GM13976 (cell line): ENCODE measurements around the gene C1orf141.

Experiments used
- DNase-seq: peaks from one replicate; pipeline ENCODE4 v3.0.0; 2012; ENCODE audit warnings: low spot score
- in situ Hi-C: fragments of 300-500 bp; cut with MboI; formaldehyde crosslinking; loops from one replicate; pipeline ENCODE4 v1.12.0; 2022; ENCODE audit warnings: low sequenced_read_pairs, mixed read lengths, inconsistent platforms; ENCODE audit not compliant: unreplicated experiment
- TF ChIP-seq, protein P1 (sequence below): IDR thresholded peaks from 2 replicates; pipeline ENCODE4 v1.5.1; 2012; ENCODE audit warnings: borderline replicate concordance, mild to moderate bottlenecking; ENCODE audit not compliant: insufficient read depth; ENCODE audit errors: extremely low read depth, missing control alignments, control extremely low read depth

C1orf141 gene

DNA sequence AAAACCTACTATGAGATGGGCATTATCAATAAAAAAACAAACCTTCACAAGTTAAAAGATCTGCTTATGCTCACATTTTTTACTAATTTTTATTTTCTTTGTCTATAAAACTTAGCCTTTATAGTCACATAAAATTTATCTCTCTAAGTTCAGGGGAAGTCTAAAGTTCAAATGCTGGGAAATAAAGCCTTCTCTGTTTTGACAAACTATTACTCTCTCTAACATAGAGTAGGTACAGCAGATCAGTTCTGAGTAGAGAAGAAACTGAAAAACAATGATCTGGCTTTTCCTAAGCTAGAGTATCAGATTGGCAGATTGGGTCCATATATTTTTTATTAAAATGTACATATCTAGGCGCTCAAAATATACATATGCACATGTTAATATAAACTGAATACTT is 31.2 kb downstream of the C1orf141 start:
- TF ChIP-seq, protein P1, sequence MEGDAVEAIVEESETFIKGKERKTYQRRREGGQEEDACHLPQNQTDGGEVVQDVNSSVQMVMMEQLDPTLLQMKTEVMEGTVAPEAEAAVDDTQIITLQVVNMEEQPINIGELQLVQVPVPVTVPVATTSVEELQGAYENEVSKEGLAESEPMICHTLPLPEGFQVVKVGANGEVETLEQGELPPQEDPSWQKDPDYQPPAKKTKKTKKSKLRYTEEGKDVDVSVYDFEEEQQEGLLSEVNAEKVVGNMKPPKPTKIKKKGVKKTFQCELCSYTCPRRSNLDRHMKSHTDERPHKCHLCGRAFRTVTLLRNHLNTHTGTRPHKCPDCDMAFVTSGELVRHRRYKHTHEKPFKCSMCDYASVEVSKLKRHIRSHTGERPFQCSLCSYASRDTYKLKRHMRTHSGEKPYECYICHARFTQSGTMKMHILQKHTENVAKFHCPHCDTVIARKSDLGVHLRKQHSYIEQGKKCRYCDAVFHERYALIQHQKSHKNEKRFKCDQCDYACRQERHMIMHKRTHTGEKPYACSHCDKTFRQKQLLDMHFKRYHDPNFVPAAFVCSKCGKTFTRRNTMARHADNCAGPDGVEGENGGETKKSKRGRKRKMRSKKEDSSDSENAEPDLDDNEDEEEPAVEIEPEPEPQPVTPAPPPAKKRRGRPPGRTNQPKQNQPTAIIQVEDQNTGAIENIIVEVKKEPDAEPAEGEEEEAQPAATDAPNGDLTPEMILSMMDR = no peak
- in situ Hi-C loops = no loop called here
- no peak for DNase-seq

DNA sequence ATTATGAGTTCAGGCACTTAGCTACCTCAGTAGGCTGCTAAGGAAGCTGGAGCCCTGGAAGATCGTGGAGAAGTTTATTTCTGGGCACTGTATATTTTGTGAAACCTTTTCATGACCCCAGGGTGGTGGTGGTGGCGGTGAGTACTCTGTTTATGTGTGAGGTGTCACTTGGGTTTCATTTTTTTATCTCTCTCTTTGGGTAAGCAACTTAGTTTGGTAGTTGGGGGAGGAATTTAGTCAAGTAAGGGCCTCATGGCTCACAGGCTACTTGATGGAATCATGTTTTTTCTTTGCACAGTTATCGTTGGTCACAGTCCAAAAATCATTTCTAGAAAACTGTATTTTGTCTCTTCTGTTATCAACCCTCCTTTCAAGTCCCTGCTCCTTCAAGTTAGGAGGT is 33.9 kb downstream of the C1orf141 start:
- in situ Hi-C loops = no loop called here
- DNase-seq = no peak
- TF ChIP-seq, protein P1 = no peak

DNA sequence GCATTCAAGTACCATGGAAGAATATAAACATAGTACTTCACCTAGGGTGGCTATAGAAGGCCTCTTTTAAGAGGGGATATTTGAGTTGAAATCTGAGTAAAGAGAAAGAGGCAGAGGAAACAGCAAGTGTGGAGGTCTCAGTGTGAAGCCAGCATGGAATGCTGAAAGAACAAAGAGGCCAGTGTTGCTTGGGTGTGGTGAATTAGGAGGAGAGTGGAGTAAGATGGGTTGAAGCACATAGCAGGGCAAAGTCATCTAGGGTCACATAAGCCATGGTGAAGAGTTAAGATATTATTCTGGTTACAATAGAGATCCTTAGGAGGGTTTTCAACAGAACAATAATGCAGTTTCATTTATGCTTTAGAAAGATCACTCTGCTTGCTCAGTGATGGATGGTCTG is 37.5 kb downstream of the C1orf141 start:
- in situ Hi-C loops = no loop called here
- DNase-seq = no peak
- TF ChIP-seq, protein P1 = no peak

DNA sequence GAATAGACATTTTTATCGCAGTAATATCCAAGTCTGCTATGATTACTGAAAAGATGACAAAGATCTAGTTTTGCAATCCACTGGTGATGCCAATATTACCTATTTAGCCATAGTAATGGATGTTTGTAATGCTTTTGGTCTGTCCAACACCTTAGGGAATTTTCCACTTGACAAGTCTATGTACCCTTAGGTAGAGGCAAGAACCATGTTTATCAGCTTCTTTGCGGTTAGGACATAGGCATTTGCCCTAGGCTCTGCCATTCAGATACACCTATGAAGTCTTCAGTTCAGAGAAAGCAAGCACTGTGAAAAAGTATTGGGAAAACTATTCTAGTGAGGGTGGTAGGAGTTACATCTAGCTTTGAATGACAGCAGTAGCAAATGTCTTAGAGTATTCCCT is 40.6 kb downstream of the C1orf141 start:
- DNase-seq = no peak
- TF ChIP-seq, protein P1 = no peak
- in situ Hi-C loops = no loop called here

GRCh38 chr1:67089685-67090208 is 45.0 kb downstream of the C1orf141 start:
- TF ChIP-seq, protein P1 = no peak
- no peak for DNase-seq
- in situ Hi-C loops = no loop called here

GRCh38 chr1:67088440-67088839 is 46.3 kb downstream of the C1orf141 start:
- TF ChIP-seq, protein P1 = no peak
- in situ Hi-C loops = no loop called here

GRCh38 chr1:67085326-67085725 is 49.4 kb downstream of the C1orf141 start:
- in situ Hi-C loops = no loop called here
- TF ChIP-seq, protein P1 = no peak
- no peak for DNase-seq

More at GRCh38 chr1:67088440-67088839, 46.3 kb downstream of the C1orf141 start:
- DNase-seq = no peak
